PFSK-1 (cell line): ENCODE measurements around the gene PKM.

ENCODE experiments used
- POLR2AphosphoS5 ChIP-seq: IDR thresholded peaks from 2 replicates; pipeline ENCODE4 v1.6.1; 2012; ENCODE audit warnings: low read depth, mild to moderate bottlenecking, control low read depth, low read length, moderate library complexity
- TF ChIP-seq, protein P1 (sequence below), 2 experiments: IDR thresholded peaks; 2 replicates each; pipeline versions ENCODE4 v1.6.1 to v1.8.0; 2011 to 2012; ENCODE audit warnings: low read depth in 2 of 2, low read length in 2 of 2, control low read depth in 1 of 2, inconsistent platforms in 1 of 2, mild to moderate bottlenecking in 1 of 2, moderate library complexity in 1 of 2; ENCODE audit not compliant: insufficient read depth in 1 of 2

DNA sequence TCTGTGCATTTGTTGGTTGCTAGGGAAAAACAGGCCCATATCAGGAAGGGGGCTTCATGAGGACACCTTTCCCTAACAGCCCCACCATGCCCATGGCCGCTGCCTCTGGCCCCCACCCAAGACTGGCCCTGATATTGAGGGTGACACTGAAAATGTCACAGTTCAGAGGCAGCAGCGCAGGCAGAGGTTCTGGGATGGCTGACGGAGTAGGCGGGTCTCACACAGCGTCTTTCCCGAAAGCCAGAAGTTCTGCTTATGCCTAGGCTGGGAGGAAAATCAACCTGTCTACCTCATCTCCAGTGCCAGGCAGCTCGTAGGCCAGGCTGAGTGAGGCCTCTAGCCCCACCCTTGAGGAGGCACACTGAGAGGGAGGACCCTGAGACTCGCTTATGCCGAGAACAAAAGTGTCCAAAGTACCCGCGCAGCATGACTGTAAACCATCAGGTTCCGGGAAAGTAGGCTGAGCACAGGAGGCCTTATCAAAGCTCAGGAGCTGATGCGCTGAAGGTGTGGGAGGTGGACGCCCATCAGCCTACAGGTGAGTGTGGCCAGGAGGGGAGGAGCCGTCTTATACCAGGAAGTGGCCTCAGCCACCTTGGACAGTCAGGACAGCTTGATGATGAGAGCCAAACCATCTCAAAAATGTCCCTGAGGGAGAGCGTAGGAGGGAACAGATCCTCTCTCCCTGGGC, 60.9 kb downstream of the PKM start:
- no peak for TF ChIP-seq POLR2AphosphoS5
- TF ChIP-seq, protein P1, sequence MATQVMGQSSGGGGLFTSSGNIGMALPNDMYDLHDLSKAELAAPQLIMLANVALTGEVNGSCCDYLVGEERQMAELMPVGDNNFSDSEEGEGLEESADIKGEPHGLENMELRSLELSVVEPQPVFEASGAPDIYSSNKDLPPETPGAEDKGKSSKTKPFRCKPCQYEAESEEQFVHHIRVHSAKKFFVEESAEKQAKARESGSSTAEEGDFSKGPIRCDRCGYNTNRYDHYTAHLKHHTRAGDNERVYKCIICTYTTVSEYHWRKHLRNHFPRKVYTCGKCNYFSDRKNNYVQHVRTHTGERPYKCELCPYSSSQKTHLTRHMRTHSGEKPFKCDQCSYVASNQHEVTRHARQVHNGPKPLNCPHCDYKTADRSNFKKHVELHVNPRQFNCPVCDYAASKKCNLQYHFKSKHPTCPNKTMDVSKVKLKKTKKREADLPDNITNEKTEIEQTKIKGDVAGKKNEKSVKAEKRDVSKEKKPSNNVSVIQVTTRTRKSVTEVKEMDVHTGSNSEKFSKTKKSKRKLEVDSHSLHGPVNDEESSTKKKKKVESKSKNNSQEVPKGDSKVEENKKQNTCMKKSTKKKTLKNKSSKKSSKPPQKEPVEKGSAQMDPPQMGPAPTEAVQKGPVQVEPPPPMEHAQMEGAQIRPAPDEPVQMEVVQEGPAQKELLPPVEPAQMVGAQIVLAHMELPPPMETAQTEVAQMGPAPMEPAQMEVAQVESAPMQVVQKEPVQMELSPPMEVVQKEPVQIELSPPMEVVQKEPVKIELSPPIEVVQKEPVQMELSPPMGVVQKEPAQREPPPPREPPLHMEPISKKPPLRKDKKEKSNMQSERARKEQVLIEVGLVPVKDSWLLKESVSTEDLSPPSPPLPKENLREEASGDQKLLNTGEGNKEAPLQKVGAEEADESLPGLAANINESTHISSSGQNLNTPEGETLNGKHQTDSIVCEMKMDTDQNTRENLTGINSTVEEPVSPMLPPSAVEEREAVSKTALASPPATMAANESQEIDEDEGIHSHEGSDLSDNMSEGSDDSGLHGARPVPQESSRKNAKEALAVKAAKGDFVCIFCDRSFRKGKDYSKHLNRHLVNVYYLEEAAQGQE (IDR thresholded peaks at IDR 0.05; ENCODE audit: insufficient read depth in 1 of 2, low read depth in 2 of 2, low read length in 2 of 2): no peak
